Endothelial cell of umbilical vein (primary cell): Measurements from ENCODE around the gene ASTE1.

Experiments used
- CTCF ChIP-seq, 2 donors: IDR thresholded peaks; 1 replicate in 1 of 2; 2 replicates in 1 of 2; pipeline ENCODE4 v1.5.1; 2011; ENCODE audit warnings: low read length in 2 of 2, mild to moderate bottlenecking in 2 of 2, moderate library complexity in 2 of 2, control low read depth in 1 of 2, inconsistent platforms in 1 of 2, low read depth in 1 of 2; ENCODE audit not compliant: insufficient read depth in 1 of 2; ENCODE audit errors: extremely low read depth in 1 of 2
- EZH2 ChIP-seq: IDR thresholded peaks from 2 replicates; pipeline ENCODE4 v1.6.1; 2012; ENCODE audit warnings: borderline replicate concordance, low read depth, mild to moderate bottlenecking, moderate library complexity, low read length, inconsistent platforms; ENCODE audit not compliant: severe bottlenecking
- POLR2A ChIP-seq: IDR thresholded peaks from 2 replicates; pipeline ENCODE4 v1.6.1; 2012; ENCODE audit warnings: low read depth, mild to moderate bottlenecking, control low read depth, low read length
- POLR2AphosphoS5 ChIP-seq: IDR thresholded peaks from 2 replicates; pipeline ENCODE4 v1.6.1; 2012; ENCODE audit warnings: low read depth, mild to moderate bottlenecking, control low read depth, low read length, moderate library complexity; ENCODE audit not compliant: insufficient read depth

- TF ChIP-seq CTCF (IDR thresholded peaks at IDR 0.05; ENCODE audit: extremely low read depth in 1 of 2, insufficient read depth in 1 of 2, low read depth in 1 of 2, low read length in 2 of 2), result no peak
- TF ChIP-seq POLR2AphosphoS5, result no peak
- no peak for TF ChIP-seq EZH2
- TF ChIP-seq POLR2A, result no peak
Observed at GRCh38 chr3:131038326-131038725, 11.7 kb upstream of the ASTE1 start.
